ENCODE measurements around the gene TMEM31.

Gene TMEM31

DNA sequence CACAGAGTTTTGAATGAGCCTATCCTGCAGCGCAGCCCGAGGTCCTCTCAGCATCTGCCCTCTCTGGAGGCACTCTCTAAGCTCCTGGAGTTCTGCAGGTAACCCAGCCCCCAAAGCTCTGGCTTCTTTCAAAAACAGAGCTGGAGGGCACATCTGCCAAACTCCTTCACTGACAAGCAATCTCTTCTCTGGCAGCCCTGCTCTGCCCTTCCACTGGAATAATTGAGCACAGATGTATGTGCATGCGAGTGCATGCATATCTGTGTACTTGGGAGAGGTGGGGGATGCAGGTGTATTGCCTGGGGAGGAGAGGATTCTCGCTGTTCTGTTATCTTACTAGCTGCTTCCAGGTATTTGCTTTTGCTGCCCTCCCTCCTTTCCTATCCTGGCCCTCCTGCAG lies 43.7 kb downstream of the TMEM31 start:
- TF ChIP-seq NFIC (IDR thresholded peaks at IDR 0.05) (no peak), ZBTB7A (IDR thresholded peaks at IDR 0.05; ENCODE audit: low read depth) (no peak), TCF12 (IDR thresholded peaks at IDR 0.05; ENCODE audit: low read depth) (no peak), EGR1 (IDR thresholded peaks at IDR 0.05) (no peak), YY1 (IDR thresholded peaks at IDR 0.05; ENCODE audit: low read depth) (no peak), CEBPB (IDR thresholded peaks at IDR 0.05) (no peak), CREB1 (IDR thresholded peaks at IDR 0.05; ENCODE audit: low read depth) (no peak), TEAD4 (IDR thresholded peaks at IDR 0.05) (no peak), EP300 (IDR thresholded peaks at IDR 0.05; ENCODE audit: borderline replicate concordance) (no peak), TAF1 (IDR thresholded peaks at IDR 0.05; ENCODE audit: low read depth) (no peak)
- TF ChIP-seq, protein P1, sequence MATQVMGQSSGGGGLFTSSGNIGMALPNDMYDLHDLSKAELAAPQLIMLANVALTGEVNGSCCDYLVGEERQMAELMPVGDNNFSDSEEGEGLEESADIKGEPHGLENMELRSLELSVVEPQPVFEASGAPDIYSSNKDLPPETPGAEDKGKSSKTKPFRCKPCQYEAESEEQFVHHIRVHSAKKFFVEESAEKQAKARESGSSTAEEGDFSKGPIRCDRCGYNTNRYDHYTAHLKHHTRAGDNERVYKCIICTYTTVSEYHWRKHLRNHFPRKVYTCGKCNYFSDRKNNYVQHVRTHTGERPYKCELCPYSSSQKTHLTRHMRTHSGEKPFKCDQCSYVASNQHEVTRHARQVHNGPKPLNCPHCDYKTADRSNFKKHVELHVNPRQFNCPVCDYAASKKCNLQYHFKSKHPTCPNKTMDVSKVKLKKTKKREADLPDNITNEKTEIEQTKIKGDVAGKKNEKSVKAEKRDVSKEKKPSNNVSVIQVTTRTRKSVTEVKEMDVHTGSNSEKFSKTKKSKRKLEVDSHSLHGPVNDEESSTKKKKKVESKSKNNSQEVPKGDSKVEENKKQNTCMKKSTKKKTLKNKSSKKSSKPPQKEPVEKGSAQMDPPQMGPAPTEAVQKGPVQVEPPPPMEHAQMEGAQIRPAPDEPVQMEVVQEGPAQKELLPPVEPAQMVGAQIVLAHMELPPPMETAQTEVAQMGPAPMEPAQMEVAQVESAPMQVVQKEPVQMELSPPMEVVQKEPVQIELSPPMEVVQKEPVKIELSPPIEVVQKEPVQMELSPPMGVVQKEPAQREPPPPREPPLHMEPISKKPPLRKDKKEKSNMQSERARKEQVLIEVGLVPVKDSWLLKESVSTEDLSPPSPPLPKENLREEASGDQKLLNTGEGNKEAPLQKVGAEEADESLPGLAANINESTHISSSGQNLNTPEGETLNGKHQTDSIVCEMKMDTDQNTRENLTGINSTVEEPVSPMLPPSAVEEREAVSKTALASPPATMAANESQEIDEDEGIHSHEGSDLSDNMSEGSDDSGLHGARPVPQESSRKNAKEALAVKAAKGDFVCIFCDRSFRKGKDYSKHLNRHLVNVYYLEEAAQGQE (IDR thresholded peaks at IDR 0.05; ENCODE audit: low read depth), result no peak
- TF ChIP-seq, protein P2, sequence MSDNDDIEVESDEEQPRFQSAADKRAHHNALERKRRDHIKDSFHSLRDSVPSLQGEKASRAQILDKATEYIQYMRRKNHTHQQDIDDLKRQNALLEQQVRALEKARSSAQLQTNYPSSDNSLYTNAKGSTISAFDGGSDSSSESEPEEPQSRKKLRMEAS (IDR thresholded peaks at IDR 0.05), result no peak
- TF ChIP-seq, protein P3, sequence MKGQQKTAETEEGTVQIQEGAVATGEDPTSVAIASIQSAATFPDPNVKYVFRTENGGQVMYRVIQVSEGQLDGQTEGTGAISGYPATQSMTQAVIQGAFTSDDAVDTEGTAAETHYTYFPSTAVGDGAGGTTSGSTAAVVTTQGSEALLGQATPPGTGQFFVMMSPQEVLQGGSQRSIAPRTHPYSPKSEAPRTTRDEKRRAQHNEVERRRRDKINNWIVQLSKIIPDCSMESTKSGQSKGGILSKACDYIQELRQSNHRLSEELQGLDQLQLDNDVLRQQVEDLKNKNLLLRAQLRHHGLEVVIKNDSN (IDR thresholded peaks at IDR 0.05), result no peak

DNA sequence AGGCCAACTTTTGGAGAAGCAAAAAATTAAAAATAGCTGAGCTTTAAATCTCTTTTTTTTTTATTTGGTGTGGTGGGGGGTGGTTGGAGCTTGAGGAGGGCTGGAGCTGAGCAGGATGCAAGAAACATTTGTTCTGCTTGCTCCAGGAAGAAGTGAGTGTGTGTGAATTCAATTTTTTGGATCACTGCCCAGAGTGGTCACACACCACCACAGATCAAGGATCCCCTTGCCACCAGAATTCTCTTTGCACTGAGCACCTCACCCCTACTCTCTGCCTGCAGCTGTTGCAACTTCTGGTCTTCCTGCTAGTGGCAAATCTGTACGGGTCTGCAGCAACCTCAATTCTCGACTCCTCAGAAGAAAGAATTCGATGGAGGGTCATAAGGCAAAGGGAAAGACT lies 46.0 kb downstream of the TMEM31 start:
- TF ChIP-seq RAD21 (IDR thresholded peaks at IDR 0.05; ENCODE audit: low read depth) (no peak), ZBTB7A (IDR thresholded peaks at IDR 0.05; ENCODE audit: low read depth) (no peak), CREB1 (IDR thresholded peaks at IDR 0.05; ENCODE audit: low read depth) (no peak), TAF1 (IDR thresholded peaks at IDR 0.05; ENCODE audit: low read depth) (no peak), EP300 (IDR thresholded peaks at IDR 0.05; ENCODE audit: borderline replicate concordance) (no peak), TCF12 (IDR thresholded peaks at IDR 0.05; ENCODE audit: low read depth) (no peak), FOXM1 (IDR thresholded peaks at IDR 0.05; ENCODE audit: borderline replicate concordance, low read depth) (no peak), TEAD4 (IDR thresholded peaks at IDR 0.05) (no peak), NFIC (IDR thresholded peaks at IDR 0.05) (no peak), EGR1 (IDR thresholded peaks at IDR 0.05) (no peak), YY1 (IDR thresholded peaks at IDR 0.05; ENCODE audit: low read depth) (no peak), CEBPB (IDR thresholded peaks at IDR 0.05) (no peak)
- TF ChIP-seq, protein P2 (IDR thresholded peaks at IDR 0.05), result no peak
- TF ChIP-seq, protein P3 (IDR thresholded peaks at IDR 0.05), result no peak
- TF ChIP-seq, protein P1 (IDR thresholded peaks at IDR 0.05; ENCODE audit: low read depth), result no peak

DNA sequence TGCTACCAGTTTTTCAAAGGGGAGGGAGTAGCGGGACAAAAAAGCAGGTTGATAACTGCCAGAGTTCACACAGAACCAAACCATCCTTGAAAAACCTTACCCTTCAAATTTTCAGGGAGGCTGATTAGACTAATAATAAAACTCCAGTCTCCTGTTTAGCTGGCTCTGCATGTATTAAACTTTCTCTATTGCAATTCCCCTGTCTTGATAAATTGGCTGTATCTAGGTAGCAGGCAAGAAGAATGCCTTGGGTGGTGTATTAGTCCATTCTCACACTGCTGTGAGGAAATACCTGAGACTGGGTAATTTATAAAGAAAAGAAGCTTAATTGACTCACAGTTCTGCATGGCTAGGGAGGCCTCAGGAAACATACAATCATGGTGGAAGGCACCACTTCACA lies 47.8 kb downstream of the TMEM31 start:
- TF ChIP-seq RAD21 (IDR thresholded peaks at IDR 0.05; ENCODE audit: low read depth) (no peak), EP300 (IDR thresholded peaks at IDR 0.05; ENCODE audit: borderline replicate concordance) (no peak), TAF1 (IDR thresholded peaks at IDR 0.05; ENCODE audit: low read depth) (no peak), ZBTB7A (IDR thresholded peaks at IDR 0.05; ENCODE audit: low read depth) (no peak), TCF12 (IDR thresholded peaks at IDR 0.05; ENCODE audit: low read depth) (no peak)

Measured in Ishikawa (cell line).